ENCODE results near the gene SDF4. TPM values are rescaled to one million over a fixed set of nuclear protein-coding genes. Genes with fewer than 3 reads are reported as not detected.

Gene SDF4
- total RNA-seq, 1 experiment from 2014 or later: 122 TPM

DNA sequence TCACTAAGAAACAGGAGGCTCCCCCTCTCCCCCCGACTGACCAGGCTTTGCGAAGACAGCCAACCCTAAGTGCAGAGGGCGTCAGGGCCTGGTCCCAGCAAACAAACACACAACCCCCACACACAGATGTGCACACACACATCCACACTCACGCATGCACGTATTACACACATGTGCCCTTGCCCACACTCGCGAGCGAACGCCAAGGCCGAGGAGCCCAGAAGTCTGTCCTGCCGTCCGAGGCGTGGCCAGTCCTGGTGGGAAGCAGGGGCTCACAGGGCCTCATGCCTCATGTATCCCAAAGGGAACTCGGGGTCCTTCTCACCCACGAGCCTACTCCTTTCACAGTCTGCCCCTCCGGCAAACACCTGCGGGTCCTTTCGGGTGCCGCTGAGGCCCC lies 2.0 kb downstream of the SDF4 start:
- ChIA-PET CTCF (interaction anchor here (0.8 to 1.0 kb wide), 3 partner anchors 10 to 107 kb away, joined by 3 to 4 read pairs (median 3); no protein-coding TSS in a partner anchor), POLR2A (interaction anchor here (0.7 kb wide), 1 partner anchor 170 kb away, joined by 4 read pairs; the partner anchor contains the start of gene CCNL2)
- Mint-ChIP-seq H3K36me3 (ENCODE audit: insufficient read depth, unreplicated experiment) (peaks cover 25% of the 10 kb centered on the region), H3K27me3 (ENCODE audit: insufficient read depth, unreplicated experiment) (no peaks in the 10 kb centered on the region), H3K4me1 (ENCODE audit: insufficient read depth, unreplicated experiment) (peaks cover 8% of the 10 kb centered on the region), H3K27ac (ENCODE audit: low read depth, unreplicated experiment) (peak overlapping the region; percentile 85), H3K9me3 (ENCODE audit: unreplicated experiment) (no peaks in the 10 kb centered on the region), H3K4me3 (ENCODE audit: unreplicated experiment) (peak overlapping the region; percentile 49)
- intact Hi-C loops (cut with micrococcal nuclease): loop anchor here (2.0 to 5.0 kb wide), 2 partner anchors 63 to 107 kb away; no protein-coding TSS in a partner anchor
- BruUV-seq (replicated peaks): no TSS peak
- TF ChIP-seq, protein P1, sequence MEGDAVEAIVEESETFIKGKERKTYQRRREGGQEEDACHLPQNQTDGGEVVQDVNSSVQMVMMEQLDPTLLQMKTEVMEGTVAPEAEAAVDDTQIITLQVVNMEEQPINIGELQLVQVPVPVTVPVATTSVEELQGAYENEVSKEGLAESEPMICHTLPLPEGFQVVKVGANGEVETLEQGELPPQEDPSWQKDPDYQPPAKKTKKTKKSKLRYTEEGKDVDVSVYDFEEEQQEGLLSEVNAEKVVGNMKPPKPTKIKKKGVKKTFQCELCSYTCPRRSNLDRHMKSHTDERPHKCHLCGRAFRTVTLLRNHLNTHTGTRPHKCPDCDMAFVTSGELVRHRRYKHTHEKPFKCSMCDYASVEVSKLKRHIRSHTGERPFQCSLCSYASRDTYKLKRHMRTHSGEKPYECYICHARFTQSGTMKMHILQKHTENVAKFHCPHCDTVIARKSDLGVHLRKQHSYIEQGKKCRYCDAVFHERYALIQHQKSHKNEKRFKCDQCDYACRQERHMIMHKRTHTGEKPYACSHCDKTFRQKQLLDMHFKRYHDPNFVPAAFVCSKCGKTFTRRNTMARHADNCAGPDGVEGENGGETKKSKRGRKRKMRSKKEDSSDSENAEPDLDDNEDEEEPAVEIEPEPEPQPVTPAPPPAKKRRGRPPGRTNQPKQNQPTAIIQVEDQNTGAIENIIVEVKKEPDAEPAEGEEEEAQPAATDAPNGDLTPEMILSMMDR (IDR thresholded peaks at IDR 0.05; ENCODE audit: unreplicated experiment): no peak
- DNase-seq (ENCODE audit: unreplicated experiment): no peak

DNA sequence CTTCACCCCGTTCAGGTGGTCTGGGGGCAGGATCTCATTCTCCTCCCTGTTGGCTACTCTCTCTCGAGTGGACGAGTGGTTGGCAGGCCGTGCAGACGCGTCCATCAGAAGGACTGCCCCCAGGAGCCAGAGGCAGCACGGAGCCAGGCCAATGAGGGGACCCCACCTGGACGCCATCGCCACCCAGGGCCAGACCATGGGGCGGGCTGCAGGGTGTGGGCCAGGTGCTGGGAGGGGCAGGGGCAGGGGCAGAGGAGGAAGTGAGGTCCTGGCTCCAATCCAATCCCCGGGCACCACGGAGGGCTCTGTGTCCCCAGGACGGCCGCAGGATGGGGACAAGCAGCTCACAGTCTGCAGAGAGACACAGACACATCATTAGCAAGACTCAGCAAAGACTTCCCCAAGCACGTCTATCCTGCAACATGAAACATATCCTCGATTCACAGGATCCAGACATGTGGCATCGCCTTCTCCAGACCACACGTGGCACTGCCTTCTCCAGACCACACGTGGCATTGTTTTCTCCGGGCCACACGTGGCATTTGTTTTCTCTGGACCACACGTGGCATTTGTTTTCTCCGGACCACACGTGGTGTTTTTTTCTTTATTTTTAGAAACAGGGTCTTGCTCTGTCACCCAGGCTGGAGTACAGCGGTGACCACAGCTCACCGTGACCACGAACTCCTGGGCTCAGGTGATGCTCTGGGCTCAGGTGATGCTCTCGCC lies 3.0 kb downstream of the SDF4 start:
- DNase-seq (ENCODE audit: unreplicated experiment): no peak
- Mint-ChIP-seq H3K9me3 (ENCODE audit: unreplicated experiment) (no peaks in the 10 kb centered on the region), H3K27me3 (ENCODE audit: insufficient read depth, unreplicated experiment) (no peaks in the 10 kb centered on the region), H3K27ac (ENCODE audit: low read depth, unreplicated experiment) (no peak overlapping the region), H3K4me3 (ENCODE audit: unreplicated experiment) (no peak overlapping the region), H3K4me1 (ENCODE audit: insufficient read depth, unreplicated experiment) (peaks cover 8% of the 10 kb centered on the region), H3K36me3 (ENCODE audit: insufficient read depth, unreplicated experiment) (peaks cover 29% of the 10 kb centered on the region)
- TF ChIP-seq, protein P1 (IDR thresholded peaks at IDR 0.05; ENCODE audit: unreplicated experiment): no peak
- no TSS peak for BruUV-seq (replicated peaks)
- intact Hi-C loops (cut with micrococcal nuclease): no loop called here
- POLR2A ChIA-PET: interaction anchor here (0.6 kb wide), 1 partner anchor 104 kb away, joined by 3 read pairs; no protein-coding TSS in a partner anchor
- CTCF ChIA-PET: interaction anchor here (0.8 to 1.0 kb wide), 3 partner anchors 62 to 106 kb away, joined by 3 to 4 read pairs (median 4); no protein-coding TSS in a partner anchor

DNA sequence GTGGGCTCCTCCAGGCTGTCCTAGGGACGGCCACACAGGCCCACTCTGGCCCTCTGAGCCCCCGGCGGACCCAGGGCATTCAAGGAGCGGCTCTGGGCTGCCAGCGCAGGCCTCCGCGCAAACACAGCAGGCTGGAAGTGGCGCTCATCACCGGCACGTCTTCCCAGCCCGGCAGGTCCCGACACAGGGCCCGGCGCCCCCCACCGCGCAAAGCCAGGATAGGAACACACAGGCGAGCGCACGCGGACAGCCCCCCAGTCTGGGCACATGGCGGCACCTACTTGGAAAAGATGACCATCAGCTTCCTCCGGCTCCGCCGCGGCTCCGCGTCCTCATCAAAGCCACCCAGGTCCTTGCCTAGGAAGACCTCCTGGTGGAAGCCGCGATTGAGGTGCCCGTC lies 3.6 kb downstream of the SDF4 start:
- H3K27me3 Mint-ChIP-seq (ENCODE audit: insufficient read depth, unreplicated experiment): no peaks in the 10 kb centered on the region
- TF ChIP-seq, protein P1 (IDR thresholded peaks at IDR 0.05; ENCODE audit: unreplicated experiment): no peak
- H3K4me3 Mint-ChIP-seq (ENCODE audit: unreplicated experiment): no peak overlapping the region
- DNase-seq (ENCODE audit: unreplicated experiment): no peak
- POLR2A ChIA-PET: interaction anchor here (0.6 kb wide), 1 partner anchor 105 kb away, joined by 3 read pairs; no protein-coding TSS in a partner anchor
- CTCF ChIA-PET: interaction anchor here (1.0 kb wide), 1 partner anchor 104 kb away, joined by 4 read pairs; no protein-coding TSS in a partner anchor
- H3K27ac Mint-ChIP-seq (ENCODE audit: low read depth, unreplicated experiment): no peak overlapping the region
- no peaks in the 10 kb centered on the region for H3K9me3 Mint-ChIP-seq (ENCODE audit: unreplicated experiment)
- no TSS peak for BruUV-seq (replicated peaks)
- intact Hi-C loops (cut with micrococcal nuclease): no loop called here
- H3K4me1 Mint-ChIP-seq (ENCODE audit: insufficient read depth, unreplicated experiment): peaks cover 8% of the 10 kb centered on the region
- H3K36me3 Mint-ChIP-seq (ENCODE audit: insufficient read depth, unreplicated experiment): peaks cover 30% of the 10 kb centered on the region

DNA sequence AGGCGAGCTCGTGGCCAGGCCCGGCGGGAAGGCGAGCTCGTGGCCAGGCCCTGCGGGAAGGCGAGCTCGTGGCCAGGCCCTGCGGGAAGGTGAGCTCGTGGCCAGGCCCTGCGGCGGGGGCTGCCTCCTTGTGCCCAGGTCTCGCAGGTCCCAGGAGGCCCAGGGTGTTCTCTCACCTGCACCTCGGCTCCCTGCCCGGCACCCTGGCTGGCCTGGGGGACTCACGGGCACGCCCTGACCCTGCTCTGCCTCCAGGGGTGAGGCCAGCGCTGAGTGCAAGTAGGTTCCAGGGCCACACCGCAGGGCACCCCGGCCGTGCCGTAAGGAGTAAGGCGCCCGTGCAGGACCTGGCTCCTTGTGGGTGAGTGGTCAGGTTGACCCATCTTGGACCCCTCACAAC lies 4.4 kb downstream of the SDF4 start:
- H3K4me1 Mint-ChIP-seq (ENCODE audit: insufficient read depth, unreplicated experiment): peaks cover 8% of the 10 kb centered on the region
- TF ChIP-seq, protein P1 (IDR thresholded peaks at IDR 0.05; ENCODE audit: unreplicated experiment): no peak
- POLR2A ChIA-PET: no interaction called here
- no peak overlapping the region for H3K4me3 Mint-ChIP-seq (ENCODE audit: unreplicated experiment)
- DNase-seq (ENCODE audit: unreplicated experiment): no peak
- no peaks in the 10 kb centered on the region for H3K9me3 Mint-ChIP-seq (ENCODE audit: unreplicated experiment)
- no peaks in the 10 kb centered on the region for H3K27me3 Mint-ChIP-seq (ENCODE audit: insufficient read depth, unreplicated experiment)
- intact Hi-C loops (cut with micrococcal nuclease): no loop called here
- H3K36me3 Mint-ChIP-seq (ENCODE audit: insufficient read depth, unreplicated experiment): peaks cover 32% of the 10 kb centered on the region
- H3K27ac Mint-ChIP-seq (ENCODE audit: low read depth, unreplicated experiment): no peak overlapping the region
- CTCF ChIA-PET: interaction anchor here (1.2 kb wide), 1 partner anchor 107 kb away, joined by 3 read pairs; no protein-coding TSS in a partner anchor
- no TSS peak for BruUV-seq (replicated peaks)

Data from MCF 10A (cell line).